Fibroblast of skin of right biceps (primary cell): Measurements from ENCODE around the gene TSGA10IP.

ENCODE experiments used
- DNase-seq: peaks from one replicate; pipeline ENCODE4 v3.0.0-alpha.2; 2013

The TSGA10IP gene

GRCh38 chr11:66008468-66009101 lies 63.3 kb downstream of the TSGA10IP start:
- DNase-seq = no peak
